Measurements from ENCODE around the gene CD22.

The CD22 gene

GRCh38 chr19:35381926-35382325 lies 52.9 kb downstream of the CD22 start:
- no peaks in the 10 kb centered on the region for H3K36me3 ChIP-seq
- H3K27ac ChIP-seq, result no peak overlapping the region
- no peak overlapping the region for H3K4me3 ChIP-seq
- peaks cover 0 to 4% of the 10 kb centered on the region in 2 donors for H3K27me3 ChIP-seq
- no peaks in the 10 kb centered on the region for H3K9me3 ChIP-seq
- no peak for TF ChIP-seq CTCF (IDR thresholded peaks at IDR 0.05)
- intact Hi-C loops (cut with DNase I; ENCODE audit: low total_unique reads), result no loop called here
- no peak for DNase-seq
- no peaks in the 10 kb centered on the region for H3K4me1 ChIP-seq

DNA sequence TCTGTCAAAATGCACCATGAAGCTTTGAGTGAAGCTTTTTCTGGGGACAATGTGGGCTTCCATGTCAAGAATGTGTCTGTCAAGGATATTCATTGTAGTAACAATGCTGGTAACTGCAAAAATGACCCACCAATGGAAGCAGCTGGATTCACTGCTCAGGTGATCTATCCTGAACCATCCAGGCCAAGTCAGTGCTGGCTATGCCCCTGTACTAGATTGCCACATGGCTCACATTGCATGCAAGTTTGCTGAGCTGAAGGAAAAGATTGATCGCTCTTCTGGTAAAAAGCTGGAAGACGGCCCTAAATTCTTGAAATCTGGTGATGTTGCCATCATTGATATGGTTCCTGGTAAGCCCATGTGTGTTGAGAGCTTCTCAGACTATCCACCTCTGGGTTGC lies 54.5 kb downstream of the CD22 start:
- H3K4me3 ChIP-seq, result no peak overlapping the region
- peaks cover 0 to 2% of the 10 kb centered on the region in 2 donors for H3K27me3 ChIP-seq
- no peaks in the 10 kb centered on the region for H3K36me3 ChIP-seq
- no peak for TF ChIP-seq CTCF (IDR thresholded peaks at IDR 0.05)
- intact Hi-C loops (cut with DNase I; ENCODE audit: low total_unique reads), result no loop called here
- no peaks in the 10 kb centered on the region for H3K4me1 ChIP-seq
- H3K9me3 ChIP-seq, result no peaks in the 10 kb centered on the region
- H3K27ac ChIP-seq, result no peak overlapping the region
- DNase-seq, result no peak

DNA sequence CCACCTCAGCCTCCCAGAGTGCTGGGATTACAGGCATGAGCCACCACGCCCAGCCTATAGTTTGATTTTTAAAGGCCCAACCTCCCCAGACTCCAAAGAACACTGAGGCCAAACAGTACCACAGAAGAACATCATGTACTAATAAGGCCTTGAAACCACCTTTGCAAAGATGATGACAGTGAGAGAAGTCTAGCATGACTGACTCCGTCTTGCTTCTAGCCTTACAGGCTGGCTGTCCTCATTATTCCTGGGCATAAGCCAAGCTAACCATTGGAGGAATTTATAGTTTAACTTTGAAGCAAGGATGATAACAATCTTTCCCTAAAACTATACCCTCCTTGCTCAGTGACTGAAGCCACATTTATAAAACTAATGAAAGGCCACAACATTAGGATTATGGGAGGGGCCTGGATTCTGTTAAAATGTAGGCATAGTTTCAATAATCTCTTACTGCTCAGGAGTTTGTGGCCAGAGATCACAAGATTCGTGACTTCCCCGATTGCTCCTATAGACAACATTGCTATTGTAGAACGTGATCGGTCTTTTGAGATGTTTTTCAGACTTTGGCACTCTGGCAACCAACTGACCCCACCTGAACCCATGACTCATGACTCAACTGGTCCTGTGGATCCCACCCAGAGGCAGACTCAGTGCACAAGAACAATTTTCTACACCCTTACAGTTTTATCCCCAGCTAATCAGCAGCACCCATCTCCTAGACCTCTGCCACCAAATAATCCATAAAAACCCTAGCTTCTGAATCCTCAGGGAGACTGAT lies 59.5 kb downstream of the CD22 start:
- H3K36me3 ChIP-seq, result no peaks in the 10 kb centered on the region
- intact Hi-C loops (cut with DNase I; ENCODE audit: low total_unique reads), result no loop called here
- no peak overlapping the region for H3K4me3 ChIP-seq
- TF ChIP-seq CTCF (IDR thresholded peaks at IDR 0.05), result no peak
- no peaks in the 10 kb centered on the region for H3K27me3 ChIP-seq
- no peaks in the 10 kb centered on the region for H3K4me1 ChIP-seq
- no peak overlapping the region for H3K27ac ChIP-seq
- H3K9me3 ChIP-seq, result no peaks in the 10 kb centered on the region
- no peak for DNase-seq

DNA sequence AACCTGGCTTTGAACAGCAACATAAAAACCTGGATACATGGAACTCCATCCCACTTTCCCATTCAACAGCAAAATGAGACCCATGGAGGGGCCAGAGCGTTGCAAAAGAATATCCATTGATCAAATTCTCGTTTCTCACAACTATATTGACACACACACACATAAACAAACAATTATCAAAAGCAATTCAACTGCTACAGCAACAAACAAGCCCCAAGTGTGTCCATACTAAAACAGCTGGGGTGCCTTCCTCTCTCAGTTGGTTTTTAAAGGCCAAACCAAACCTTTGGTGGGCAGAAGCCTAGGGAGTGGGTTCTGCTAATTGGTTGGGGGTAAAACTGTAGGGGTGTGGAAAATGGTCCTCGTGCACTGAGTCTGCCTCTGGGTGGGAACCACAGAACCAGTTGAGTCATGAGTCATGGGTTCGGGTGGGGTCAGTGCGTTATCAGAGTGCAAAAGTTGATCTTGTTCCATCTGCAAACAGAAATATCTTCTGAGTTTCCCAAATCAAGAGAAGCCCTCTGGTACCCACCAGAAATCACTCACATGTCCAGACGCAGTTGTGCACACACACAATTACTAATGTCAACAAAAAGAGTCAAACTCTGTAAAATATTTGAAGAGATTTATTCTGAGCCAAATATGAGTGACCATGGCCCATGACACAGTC lies 60.3 kb downstream of the CD22 start:
- no peaks in the 10 kb centered on the region for H3K36me3 ChIP-seq
- no peak overlapping the region for H3K4me3 ChIP-seq
- H3K4me1 ChIP-seq, result no peaks in the 10 kb centered on the region
- DNase-seq, result no peak
- intact Hi-C loops (cut with DNase I; ENCODE audit: low total_unique reads), result no loop called here
- TF ChIP-seq CTCF (IDR thresholded peaks at IDR 0.05), result no peak
- H3K27ac ChIP-seq, result no peak overlapping the region
- no peaks in the 10 kb centered on the region for H3K27me3 ChIP-seq
- H3K9me3 ChIP-seq, result no peaks in the 10 kb centered on the region

GRCh38 chr19:35392742-35393715 lies 64.0 kb downstream of the CD22 start:
- Histone ChIP-seq H3K9me3 (no peaks in the 10 kb centered on the region), H3K36me3 (no peaks in the 10 kb centered on the region), H3K27ac (no peak overlapping the region), H3K27me3 (peaks cover 0 to 3% of the 10 kb centered on the region in 2 donors), H3K4me3 (no peak overlapping the region), H3K4me1 (no peaks in the 10 kb centered on the region)
- no peak for DNase-seq
- no peak for TF ChIP-seq CTCF (IDR thresholded peaks at IDR 0.05)
- intact Hi-C loops (cut with DNase I; ENCODE audit: low total_unique reads), result no loop called here

Measured in tibial artery (tissue), 4 donors.